ENCODE data around the gene IL20RA.

DNA sequence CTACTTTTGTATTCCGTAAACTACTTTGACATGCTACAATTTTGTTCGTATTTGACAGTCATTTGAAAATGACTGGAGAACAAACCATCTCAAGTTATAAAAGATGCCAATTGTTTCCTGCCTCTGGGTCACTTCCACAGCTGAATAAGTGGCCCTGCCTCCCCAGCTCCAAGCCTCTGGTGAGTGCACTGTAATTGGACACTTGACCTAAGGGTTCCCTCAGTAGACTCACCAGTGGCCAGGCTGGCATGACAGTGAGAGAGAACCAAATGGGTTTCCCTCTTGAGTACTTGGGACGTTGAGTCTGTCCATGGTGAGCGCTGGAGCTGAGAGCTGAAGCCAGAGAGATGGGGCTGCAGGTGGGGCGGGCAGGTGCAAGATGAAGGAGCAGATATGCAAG lies 65.6 kb downstream of the IL20RA start:
- TF ChIP-seq, protein P1, sequence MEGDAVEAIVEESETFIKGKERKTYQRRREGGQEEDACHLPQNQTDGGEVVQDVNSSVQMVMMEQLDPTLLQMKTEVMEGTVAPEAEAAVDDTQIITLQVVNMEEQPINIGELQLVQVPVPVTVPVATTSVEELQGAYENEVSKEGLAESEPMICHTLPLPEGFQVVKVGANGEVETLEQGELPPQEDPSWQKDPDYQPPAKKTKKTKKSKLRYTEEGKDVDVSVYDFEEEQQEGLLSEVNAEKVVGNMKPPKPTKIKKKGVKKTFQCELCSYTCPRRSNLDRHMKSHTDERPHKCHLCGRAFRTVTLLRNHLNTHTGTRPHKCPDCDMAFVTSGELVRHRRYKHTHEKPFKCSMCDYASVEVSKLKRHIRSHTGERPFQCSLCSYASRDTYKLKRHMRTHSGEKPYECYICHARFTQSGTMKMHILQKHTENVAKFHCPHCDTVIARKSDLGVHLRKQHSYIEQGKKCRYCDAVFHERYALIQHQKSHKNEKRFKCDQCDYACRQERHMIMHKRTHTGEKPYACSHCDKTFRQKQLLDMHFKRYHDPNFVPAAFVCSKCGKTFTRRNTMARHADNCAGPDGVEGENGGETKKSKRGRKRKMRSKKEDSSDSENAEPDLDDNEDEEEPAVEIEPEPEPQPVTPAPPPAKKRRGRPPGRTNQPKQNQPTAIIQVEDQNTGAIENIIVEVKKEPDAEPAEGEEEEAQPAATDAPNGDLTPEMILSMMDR (IDR thresholded peaks at IDR 0.05; ENCODE audit: extremely low read depth in 1 of 2, insufficient read depth in 1 of 2, low read depth in 1 of 2, low read length in 2 of 2): no peak
- TF ChIP-seq POLR2A (IDR thresholded peaks at IDR 0.05; ENCODE audit: low read depth, low read length): no peak
- TF ChIP-seq POLR2AphosphoS5 (IDR thresholded peaks at IDR 0.05; ENCODE audit: insufficient read depth, low read depth, low read length): no peak

Data from endothelial cell of umbilical vein (primary cell).